Stimulated activated CD8-positive, alpha-beta memory T cell treated with anti-CD3 and anti-CD28 coated beads, Interleukin-12 subunit alpha, Interleukin-12 subunit beta, amount 100 ng/mL, for 1 hour (primary cell): ENCODE data around the gene VPS13D.

Source experiments
- DNase-seq: peaks from one replicate; pipeline ENCODE4 v3.0.0-alpha.2; 2020; ENCODE audit warnings: low read depth

Gene VPS13D

DNA sequence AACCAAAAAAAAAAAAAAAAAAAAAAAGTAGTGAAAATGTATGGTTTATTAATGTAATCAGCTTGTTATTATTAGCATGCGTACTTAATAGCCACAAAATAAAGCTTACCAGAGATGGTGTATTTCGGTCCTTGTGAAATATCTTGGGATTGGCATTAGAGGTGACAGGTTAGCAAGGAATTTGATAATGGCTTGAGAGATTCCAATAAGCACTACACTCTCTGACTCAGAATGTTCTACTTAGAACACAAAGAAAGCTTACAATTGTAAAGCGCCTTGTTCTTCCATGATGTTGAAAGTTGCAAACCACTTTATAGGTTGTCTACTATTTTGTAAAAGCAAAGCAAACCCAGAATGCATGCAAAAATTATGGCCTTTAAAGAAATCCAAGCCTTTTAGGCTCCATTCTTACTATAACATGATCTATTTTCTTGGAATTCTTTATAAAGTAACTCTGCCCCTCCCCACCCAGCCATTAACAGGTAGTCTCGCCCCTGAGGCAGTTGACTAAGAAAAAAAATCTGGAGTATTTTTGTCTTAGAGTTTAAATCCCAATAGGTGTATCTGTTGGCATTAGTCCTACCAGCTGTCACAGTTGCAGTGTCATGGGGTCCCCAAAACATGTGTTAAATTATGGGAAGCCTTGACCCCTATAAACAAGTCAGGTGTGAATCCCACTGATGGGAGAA lies 259.0 kb downstream of the VPS13D start:
- no peak for DNase-seq

- DNase-seq = no peak
Measured at GRCh38 chr1:12490532-12491142, 260.8 kb downstream of the VPS13D start.

- no peak for DNase-seq
Measured at GRCh38 chr1:12491656-12492055, 261.8 kb downstream of the VPS13D start.

DNA sequence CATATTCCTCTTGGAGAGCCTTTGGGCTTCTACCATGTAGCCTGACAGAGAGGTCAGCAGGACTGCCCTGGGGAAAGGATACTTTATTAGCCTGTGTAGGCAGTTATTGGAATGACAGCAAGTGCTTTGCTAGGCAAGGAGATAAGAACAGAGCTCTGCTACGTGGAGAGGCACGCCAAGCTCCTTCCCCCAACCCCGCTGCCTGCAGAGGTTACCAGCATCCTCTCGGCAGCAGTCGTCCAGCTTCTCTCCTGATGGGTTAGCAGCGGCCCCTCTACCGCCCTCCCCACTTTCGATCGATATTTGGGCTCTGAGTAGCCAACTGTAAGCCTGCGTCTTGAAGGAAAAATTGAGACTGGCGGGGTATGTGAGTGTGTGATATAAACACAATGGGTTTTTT lies 265.9 kb downstream of the VPS13D start:
- no peak for DNase-seq

DNA sequence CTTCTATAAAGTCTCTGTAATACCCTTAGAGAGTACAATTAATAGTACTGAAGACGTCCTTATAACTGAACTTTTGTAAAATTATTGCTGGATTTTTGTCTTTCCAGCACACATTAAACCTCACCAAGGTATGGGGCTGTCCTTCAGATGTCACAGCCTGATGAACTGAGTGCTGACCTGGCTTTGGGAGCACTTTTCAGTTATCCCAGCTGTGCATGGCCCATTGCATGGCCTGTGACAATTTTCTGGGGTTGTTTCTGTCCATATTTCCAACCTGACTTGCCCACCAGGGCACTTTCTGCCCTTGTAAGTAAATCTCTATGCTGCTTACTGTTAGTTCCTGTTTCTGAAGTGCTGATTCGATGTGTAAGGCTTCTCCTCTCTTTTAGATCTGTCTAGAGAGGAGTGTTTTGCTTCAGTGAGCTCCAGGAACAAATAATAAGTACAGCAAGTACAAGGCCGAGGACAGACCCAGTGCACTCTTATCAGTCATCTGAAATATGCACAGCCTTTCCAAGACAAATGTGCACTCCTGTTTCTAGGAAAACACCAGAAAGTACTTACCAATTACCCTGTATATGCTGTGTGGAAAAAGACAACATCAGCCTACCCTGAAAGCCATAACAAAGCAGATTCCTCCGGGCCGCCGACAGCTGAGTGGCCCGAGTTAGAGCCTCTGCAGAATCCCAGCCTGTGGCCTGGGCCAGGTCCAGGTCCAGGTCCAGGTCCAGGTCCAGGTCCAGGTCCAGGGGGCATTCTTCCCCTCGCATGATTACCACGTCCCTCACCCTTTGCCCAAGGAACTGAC lies 266.5 kb downstream of the VPS13D start:
- DNase-seq = no peak

DNA sequence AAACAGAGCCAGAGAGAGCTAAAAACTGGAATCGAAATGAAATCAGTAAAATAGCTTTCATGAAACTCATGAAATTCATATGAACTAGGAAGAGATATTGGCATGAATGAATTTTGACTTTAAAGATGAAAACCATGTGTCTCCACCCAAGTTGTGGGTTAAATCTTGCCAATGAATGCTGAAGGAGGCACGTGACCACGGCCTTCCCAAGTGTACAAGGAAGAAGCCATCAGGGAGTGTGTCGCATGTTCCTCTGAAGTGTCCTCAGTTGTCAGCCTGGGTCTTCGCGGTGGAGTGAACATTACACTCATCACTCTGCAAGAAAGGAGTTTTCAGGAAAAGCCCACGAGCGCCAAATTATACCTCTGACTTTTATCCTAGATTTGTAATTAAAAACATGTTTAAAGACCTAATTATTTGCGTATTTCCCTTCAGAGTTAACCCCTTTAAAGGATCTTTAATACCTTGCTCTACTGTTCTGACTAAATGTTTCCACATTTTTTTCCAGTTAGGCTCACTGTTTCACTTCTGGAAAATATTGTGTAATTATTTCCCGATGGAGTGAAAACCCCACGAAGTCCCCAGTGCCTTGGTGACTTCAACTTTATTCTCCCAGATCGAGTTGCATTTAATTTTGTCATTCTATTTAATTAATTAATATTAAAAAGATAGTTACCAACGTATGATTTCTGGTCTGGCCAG lies 269.9 kb downstream of the VPS13D start:
- DNase-seq = no peak

- DNase-seq = no peak
Measured at GRCh38 chr1:12501661-12502060, 271.8 kb downstream of the VPS13D start.

DNA sequence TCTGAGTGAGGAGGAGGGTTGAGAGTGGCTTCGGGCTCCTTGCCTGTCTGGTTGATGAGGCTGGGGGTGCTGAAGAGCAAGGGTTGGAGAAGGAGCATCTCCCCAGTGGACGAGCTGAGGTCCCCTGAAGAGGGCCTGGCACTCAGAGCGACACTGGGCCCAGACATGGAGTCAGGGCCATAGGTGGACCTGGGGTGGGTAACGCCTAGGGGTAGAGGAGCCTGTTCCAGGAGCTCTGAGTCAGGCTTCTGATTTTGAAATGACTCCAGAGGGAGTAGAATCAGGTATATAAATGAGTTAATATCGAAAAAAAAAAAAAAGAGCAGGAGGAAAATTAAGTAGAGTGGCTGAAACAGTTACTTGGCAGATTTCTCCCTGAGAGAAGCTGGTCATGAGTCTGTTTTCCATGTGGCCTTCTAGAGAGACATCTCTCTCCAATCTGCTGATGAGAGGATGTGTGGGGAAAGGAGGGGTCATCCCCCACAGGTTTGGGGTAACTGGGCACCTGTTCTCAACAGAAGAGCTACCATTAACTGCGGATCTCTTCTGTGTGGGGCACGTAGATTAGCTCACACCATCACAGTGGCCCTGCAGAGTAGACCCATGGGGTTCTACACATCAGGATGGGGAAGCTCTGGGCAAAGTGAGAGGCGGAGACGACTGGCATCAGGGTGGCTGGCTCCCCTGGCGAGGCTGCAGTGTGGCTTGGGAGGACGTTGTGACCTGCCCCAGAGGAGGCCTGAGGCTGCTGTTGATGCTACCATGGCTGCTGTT lies 272.7 kb downstream of the VPS13D start:
- no peak for DNase-seq

GRCh38 chr1:12503709-12504108 lies 273.9 kb downstream of the VPS13D start:
- no peak for DNase-seq

- no peak for DNase-seq
Measured at GRCh38 chr1:12504601-12505000, 274.8 kb downstream of the VPS13D start.

DNA sequence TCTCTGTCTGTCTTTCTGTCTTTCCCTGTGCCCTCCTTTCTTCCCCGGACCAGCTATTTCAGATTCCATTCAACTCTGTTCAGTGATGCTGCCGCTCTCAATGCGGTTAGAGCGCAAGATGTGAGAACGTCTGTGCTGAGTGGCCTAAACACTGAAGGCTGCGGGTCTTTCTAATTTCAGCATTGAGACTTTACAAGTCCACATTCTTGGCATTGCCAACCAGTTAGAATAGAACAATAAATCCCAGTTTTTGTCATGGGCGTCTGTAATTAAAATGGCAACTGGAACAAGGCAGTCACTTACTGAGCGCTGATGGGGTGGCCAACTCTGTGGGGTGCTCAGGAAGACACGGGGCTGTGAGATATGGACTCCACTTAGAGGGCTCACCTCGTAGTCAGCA lies 275.4 kb downstream of the VPS13D start:
- no peak for DNase-seq

- DNase-seq = no peak
Measured at GRCh38 chr1:12505639-12506280, 275.9 kb downstream of the VPS13D start.

DNA sequence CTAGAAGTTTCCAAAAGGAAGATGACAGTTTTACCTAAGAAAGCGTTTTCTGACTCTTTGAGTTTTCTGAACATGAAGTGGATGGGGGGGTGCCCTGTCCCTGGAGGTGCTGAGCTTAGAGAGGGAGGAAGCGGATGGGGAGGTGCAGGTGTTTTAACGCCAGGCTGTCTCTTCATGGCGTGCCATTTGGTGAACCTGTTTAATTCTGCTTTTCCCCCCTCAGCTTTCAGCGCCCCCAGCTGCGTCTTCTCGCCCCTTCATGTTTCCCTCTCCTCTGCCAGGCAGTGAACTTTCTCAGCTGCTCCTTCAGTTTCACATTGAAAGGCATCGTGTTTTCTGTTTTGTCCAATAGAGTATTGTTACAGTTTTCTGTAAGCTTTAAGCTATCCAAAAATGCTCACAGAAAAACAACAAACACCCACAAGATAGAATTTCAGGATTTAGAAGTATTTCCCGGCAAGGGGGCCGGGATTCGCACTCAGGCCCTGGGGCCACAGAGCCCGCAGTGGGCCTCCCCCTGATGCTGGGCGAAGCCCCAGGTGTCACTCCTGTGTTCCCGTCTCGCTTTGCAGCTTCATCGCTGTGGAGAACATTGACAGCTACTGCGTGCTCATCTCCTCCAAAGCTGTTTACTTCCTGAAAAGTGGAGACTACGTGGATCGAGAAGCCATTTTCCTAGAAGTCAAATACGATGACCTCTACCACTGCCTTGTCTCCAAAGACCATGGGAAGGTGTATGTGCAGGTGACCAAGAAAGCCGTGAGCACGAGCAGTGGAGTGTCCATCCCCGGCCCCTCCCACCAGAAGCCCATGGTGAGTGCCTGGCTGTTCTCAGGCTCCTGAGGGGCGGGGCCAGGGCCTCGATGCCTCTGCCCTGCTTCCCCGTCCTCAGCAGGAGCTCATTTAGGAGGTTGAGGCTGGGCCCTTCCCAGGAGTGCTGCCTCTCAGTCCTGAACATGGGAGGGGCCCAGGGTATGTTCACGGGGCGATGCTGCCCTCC lies 276.8 kb downstream of the VPS13D start:
- no peak for DNase-seq

DNA sequence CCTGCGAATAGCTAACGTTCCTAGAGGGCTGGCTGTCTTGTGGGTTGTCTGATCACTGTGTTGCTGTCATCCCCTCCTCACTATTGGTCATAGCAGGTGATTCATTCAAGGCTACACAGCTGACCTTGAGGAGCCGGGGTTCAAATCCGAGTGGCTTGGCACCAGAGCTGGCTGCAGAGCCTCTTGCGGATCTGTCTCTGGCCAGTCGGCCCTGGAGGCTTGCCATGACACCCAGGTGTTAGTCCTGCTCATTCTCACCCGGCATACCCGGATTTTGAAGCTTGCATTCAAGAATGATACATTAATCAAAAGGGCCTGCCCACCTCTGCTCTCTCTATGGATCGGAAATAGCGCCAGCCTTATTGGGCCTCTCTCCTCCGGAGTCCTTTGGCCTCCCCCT lies 277.8 kb downstream of the VPS13D start:
- DNase-seq = no peak

DNA sequence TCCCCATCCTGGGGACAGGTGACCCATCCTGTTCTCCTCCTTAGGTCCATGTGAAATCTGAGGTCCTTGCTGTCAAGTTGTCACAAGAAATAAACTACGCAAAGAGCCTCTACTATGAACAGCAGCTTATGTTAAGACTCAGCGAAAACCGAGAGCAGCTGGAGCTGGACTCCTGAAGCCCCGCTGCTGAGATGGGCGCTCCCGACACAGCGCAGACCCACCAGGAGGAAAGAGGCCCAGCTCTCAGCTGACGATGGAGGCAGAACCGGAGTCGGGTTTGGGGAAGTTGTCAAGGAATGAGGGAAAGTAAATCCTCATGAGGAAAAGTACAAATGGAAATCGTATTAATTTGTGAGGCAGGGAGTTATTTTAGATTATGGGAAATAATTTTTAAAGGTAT lies 279.0 kb downstream of the VPS13D start:
- DNase-seq = no peak

GRCh38 chr1:12511128-12511484 lies 281.3 kb downstream of the VPS13D start:
- no peak for DNase-seq

DNA sequence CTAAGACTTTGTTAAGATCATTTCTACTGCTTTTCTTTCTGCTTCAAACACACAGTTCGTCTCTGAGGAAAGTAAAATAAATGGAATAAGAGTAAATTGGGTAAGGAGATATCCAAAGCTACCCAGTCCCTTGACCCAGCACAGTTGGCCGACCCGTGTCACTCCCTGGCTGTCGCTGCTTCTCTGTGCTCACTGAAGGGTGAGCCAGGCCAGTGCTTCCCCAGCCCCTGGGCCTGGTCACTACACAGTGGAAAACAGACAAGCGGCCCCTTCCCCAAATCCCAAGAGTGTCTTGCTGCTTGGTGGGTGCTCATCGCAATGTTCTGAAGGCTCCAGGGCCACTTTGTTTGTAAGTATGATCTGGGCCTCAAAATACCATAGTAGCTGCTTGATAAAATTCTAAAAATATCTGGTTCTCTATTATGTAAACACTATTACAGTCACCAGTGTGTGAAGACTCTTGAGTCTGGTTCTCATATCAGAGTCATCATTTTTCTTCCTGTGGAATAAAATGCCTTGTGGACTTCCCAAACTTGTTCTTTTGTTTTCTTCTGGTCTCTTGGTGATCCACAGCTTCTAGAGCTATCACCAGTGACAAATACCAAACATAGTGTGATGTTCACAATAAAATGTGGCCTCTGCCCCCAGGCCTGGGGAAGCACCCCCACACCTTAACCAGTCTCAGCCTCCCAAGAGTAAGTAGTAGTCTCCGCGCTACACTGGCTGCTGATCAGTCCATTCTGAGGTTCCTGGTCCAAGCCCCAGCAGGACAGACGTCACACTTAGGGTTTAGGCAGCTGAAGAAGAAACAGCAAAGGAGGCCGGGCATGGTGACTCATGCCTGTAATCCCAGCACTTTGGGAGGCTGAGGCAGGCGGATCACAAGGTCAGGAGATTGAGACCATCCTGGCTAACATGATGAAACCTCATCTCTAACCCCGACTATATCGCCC lies 282.0 kb downstream of the VPS13D start:
- DNase-seq = no peak

- no peak for DNase-seq
Measured at GRCh38 chr1:12513181-12513580, 283.4 kb downstream of the VPS13D start.

DNA sequence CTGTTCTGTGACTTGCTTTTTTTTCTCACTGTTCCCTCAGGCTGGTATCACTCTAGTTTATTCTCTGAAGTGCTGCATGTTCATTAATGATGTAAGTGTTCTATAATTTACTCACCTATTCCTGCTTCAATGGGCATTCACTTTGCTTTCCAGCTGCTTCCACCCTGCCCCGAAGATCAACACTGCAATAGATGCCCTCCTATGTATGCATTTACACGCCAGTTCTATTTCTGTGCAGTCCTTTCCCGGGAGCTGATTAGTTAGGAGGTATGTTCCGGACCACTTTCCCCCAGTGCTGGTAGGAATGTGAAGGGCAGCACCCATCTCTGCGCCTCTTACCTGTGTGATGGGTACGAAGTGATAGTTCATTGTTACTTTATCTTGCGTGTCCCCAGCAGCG lies 284.8 kb downstream of the VPS13D start:
- no peak for DNase-seq
